DND-41 (cell line): ENCODE results near the gene RSPRY1.

Experiments used
- EZH2 ChIP-seq: IDR thresholded peaks from 3 replicates; pipeline ENCODE4 v1.6.1; 2012; ENCODE audit warnings: borderline replicate concordance, low read depth, mild to moderate bottlenecking, moderate library complexity, low read length, inconsistent platforms; ENCODE audit not compliant: severe bottlenecking
- TF ChIP-seq, protein P1 (sequence below): IDR thresholded peaks from 2 replicates; pipeline ENCODE4 v1.5.1; 2012; ENCODE audit warnings: borderline replicate concordance, low read length, moderate library complexity, mild to moderate bottlenecking; ENCODE audit not compliant: poor library complexity, severe bottlenecking; ENCODE audit errors: extremely low read depth

DNA sequence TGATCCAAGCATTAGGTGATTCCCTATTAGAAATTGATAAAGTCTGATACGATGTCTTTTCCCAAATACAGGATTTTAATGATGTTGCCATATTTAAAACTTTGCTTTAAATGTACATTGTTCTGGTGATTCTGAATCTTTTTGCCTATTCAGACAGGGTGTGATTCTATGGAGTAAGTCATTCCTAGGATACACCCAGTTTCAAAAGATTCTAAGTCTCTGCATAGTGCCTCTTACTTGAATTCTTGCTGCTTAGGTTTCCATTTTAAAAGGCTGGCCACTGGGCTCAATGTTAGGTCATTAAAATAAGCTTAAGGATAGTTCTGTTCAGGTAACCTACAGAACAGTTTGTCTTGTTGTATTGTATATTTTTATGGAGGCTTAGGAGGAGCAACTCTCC is 36.9 kb downstream of the RSPRY1 start:
- TF ChIP-seq, protein P1, sequence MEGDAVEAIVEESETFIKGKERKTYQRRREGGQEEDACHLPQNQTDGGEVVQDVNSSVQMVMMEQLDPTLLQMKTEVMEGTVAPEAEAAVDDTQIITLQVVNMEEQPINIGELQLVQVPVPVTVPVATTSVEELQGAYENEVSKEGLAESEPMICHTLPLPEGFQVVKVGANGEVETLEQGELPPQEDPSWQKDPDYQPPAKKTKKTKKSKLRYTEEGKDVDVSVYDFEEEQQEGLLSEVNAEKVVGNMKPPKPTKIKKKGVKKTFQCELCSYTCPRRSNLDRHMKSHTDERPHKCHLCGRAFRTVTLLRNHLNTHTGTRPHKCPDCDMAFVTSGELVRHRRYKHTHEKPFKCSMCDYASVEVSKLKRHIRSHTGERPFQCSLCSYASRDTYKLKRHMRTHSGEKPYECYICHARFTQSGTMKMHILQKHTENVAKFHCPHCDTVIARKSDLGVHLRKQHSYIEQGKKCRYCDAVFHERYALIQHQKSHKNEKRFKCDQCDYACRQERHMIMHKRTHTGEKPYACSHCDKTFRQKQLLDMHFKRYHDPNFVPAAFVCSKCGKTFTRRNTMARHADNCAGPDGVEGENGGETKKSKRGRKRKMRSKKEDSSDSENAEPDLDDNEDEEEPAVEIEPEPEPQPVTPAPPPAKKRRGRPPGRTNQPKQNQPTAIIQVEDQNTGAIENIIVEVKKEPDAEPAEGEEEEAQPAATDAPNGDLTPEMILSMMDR = no peak
- TF ChIP-seq EZH2 = no peak
